Testis (tissue), 3 donors: Measurements from ENCODE around the gene DNAJB5. TPM values are rescaled to one million over a fixed set of nuclear protein-coding genes. Genes with fewer than 3 reads are reported as not detected.

Experiments
- DNase-seq: peaks from one replicate; pipeline ENCODE4 v3.0.0-alpha.2; 2019
- H3K27ac ChIP-seq, 2 donors: fragments of 200-600 bp; sonication (generic); one replicate each; pipeline ENCODE4 v1.5.1; 2019
- H3K27me3 ChIP-seq: fragments of 200-600 bp; sonication (generic); one replicate; pipeline ENCODE4 v1.5.1; 2019
- H3K36me3 ChIP-seq: fragments of 200-600 bp; sonication (generic); one replicate; pipeline ENCODE4 v1.5.1; 2017; ENCODE audit warnings: low read depth; ENCODE audit errors: missing control alignments
- H3K4me1 ChIP-seq: fragments of 200-600 bp; sonication (generic); one replicate; pipeline ENCODE4 v1.5.1; 2019
- H3K4me3 ChIP-seq, 2 donors: fragments of 200-600 bp; sonication (generic); one replicate each; pipeline ENCODE4 v1.5.1; 2017 to 2019
- H3K9me3 ChIP-seq: fragments of 200-600 bp; sonication (generic); one replicate; pipeline ENCODE4 v1.5.1; 2017
- POLR2A ChIP-seq: fragments of 450-650 bp; IDR thresholded peaks from one replicate; pipeline ENCODE4 v1.6.1; 2017; ENCODE audit warnings: antibody characterized with exemption, mild to moderate bottlenecking, moderate library complexity
- WGBS, 2 donors: methylation state at CpG; one replicate each; pipeline ENCODE4 v1.1.5; 2018; 5-methylcytosine and 5-hydroxymethylcytosine counted together
- intact Hi-C: fragments of 100-400 bp; cut with DNase I; formaldehyde crosslinking; loops from one replicate; pipeline ENCODE4 v1.15.1; 2023; ENCODE audit warnings: low total_unique reads
- polyA plus RNA-seq: library from polyadenylated mRNA; stranded (reverse); fragments of 350-450 nt; fragmentation: Illumina TruSeq; extraction: RNeasy Lipid Tissue Mini Kit (QIAGEN cat#74804); gene quantifications from one replicate; pipeline ENCODE4 v1.2.3, GENCODE V29; 2014; ENCODE audit warnings: low read depth, low replicate concordance; ENCODE audit not compliant: insufficient read depth
- total RNA-seq, 2 donors: library from RNA; depleted of rRNA; stranded (reverse); fragments of >200 nt; gene quantifications; one replicate each; pipeline ENCODE4 v1.2.3, GENCODE V29; 2016
- TF ChIP-seq, protein P1 (sequence below), 3 experiments: fragments of 450-650 bp in 2 of 3; fragments of 200-600 bp in 1 of 3; sonication (generic) in 1 of 3; IDR thresholded peaks; one replicate each; pipeline ENCODE4 v1.5.1; 2016 to 2019; ENCODE audit warnings: antibody characterized with exemption in 3 of 3, mild to moderate bottlenecking in 2 of 3, moderate library complexity in 1 of 3

Gene DNAJB5
- total and polyA plus RNA-seq, 3 donors from 2014 or later = 44.0 to 49.9 (median 47.7) TPM

DNA sequence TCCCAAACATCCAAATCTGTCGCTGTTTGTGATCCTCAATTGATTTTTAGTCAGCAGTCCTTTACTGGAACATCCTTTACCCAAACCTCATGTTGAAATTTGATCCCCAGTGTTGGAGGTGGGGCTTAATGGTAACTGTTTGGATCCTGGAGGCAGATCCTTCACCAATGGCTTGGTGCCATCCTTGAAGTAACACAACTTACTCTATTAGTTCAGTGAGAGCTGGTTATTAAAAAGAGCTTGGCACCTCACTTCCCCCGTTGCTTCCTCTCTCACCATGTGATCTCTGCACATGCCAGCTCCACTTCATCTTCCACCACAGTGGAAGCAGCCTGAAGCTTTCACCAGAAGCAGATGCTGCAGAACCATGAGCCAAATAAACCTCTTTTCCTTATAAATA, 40.3 kb downstream of the DNAJB5 start:
- H3K27me3 ChIP-seq = no peaks in the 10 kb centered on the region
- peaks cover 11% of the 10 kb centered on the region for H3K4me1 ChIP-seq
- DNase-seq = no peak
- H3K4me3 ChIP-seq = no peak overlapping the region
- TF ChIP-seq, protein P1, sequence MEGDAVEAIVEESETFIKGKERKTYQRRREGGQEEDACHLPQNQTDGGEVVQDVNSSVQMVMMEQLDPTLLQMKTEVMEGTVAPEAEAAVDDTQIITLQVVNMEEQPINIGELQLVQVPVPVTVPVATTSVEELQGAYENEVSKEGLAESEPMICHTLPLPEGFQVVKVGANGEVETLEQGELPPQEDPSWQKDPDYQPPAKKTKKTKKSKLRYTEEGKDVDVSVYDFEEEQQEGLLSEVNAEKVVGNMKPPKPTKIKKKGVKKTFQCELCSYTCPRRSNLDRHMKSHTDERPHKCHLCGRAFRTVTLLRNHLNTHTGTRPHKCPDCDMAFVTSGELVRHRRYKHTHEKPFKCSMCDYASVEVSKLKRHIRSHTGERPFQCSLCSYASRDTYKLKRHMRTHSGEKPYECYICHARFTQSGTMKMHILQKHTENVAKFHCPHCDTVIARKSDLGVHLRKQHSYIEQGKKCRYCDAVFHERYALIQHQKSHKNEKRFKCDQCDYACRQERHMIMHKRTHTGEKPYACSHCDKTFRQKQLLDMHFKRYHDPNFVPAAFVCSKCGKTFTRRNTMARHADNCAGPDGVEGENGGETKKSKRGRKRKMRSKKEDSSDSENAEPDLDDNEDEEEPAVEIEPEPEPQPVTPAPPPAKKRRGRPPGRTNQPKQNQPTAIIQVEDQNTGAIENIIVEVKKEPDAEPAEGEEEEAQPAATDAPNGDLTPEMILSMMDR (IDR thresholded peaks at IDR 0.05) = no peak
- TF ChIP-seq POLR2A = no peak
- H3K27ac ChIP-seq = no peak overlapping the region
- no peaks in the 10 kb centered on the region for H3K9me3 ChIP-seq
- intact Hi-C loops = no loop called here
- no peaks in the 10 kb centered on the region for H3K36me3 ChIP-seq
- WGBS, 2 donors = 79 to 88% methylated on average over 2 of the region's 2 CpGs

DNA sequence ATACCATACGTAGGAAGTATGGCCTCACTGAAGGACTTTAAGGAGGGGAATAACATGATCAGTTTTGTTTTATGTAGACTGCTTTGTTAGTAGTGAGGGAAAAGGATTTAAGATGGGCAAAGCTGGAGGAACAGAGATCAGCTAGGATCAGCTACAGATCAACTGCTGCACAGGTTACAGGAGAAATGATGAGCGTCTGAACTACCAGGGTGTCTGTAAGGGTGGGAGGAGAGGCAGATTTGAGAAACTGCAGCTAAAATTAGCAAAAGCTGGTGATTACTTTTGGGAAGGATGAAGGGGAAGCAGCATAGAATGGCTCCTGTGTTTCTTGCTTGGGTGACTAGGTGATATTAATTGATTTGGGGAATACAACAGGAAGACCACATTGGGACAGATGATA, 43.6 kb downstream of the DNAJB5 start:
- WGBS, 2 donors = 84 to 86% methylated on average over 2 of the region's 2 CpGs
- H3K27me3 ChIP-seq = no peaks in the 10 kb centered on the region
- intact Hi-C loops = no loop called here

DNA sequence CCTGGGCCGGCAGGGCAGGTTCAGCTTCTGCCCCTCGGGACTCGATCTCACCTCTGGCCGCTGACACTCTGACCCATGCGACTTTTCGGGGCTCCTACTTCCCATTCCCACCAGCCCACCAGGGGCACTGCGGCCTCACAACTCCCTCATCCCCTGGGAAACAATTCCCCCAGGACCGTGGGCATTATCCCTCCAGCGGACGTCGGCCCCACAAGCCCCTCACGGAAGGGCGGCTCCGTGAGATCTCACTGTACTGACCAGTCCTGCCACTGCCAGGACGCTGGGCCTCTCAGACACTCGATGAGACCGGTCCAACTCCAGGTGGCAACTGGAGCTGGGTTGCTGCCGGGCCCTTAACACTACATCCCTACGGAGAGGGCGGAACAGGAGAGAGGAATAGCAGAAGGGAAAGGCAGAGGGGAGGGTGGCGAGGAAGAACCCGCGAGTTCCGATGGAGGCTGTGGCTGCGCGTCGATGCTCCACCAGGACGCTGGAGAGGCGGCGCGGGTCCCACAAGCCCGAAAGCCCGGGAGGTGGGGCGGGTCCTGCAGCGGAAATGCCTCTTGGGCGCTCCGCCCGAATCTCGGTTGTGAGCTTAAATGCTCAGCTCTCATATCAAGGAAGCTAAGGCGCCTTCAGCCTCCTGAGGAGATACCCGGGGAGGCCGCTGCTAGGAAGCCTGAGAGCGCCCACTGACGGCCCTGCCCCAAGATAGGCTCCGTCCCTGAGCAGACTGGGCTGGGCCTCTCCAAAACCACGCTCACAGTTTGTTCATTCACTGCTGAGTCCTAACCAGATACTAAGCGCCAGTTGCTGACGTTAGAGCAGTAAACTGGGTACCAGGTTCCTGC, 46.5 kb downstream of the DNAJB5 start:
- TF ChIP-seq POLR2A = no peak
- TF ChIP-seq, protein P1 (IDR thresholded peaks at IDR 0.05) = no peak
- H3K4me1 ChIP-seq = no peaks in the 10 kb centered on the region
- DNase-seq = peak; percentile 45
- H3K4me3 ChIP-seq = peak overlapping the region; percentile 38 to 43
- H3K27me3 ChIP-seq = no peaks in the 10 kb centered on the region
- H3K9me3 ChIP-seq = no peaks in the 10 kb centered on the region
- H3K36me3 ChIP-seq = no peaks in the 10 kb centered on the region
- H3K27ac ChIP-seq = no peak overlapping the region
- 36 to 44% methylated on average over 42 to 48 of the region's 48 CpGs for WGBS, 2 donors
- intact Hi-C loops = no loop called here

More for the DNA sequence above, 43.6 kb downstream of the DNAJB5 start:
- Histone ChIP-seq H3K36me3 (no peaks in the 10 kb centered on the region), H3K4me1 (no peaks in the 10 kb centered on the region), H3K4me3 (no peak overlapping the region), H3K9me3 (no peaks in the 10 kb centered on the region), H3K27ac (no peak overlapping the region)
- no peak for DNase-seq
- TF ChIP-seq, protein P1 (IDR thresholded peaks at IDR 0.05) = no peak
- TF ChIP-seq POLR2A = no peak

DNA sequence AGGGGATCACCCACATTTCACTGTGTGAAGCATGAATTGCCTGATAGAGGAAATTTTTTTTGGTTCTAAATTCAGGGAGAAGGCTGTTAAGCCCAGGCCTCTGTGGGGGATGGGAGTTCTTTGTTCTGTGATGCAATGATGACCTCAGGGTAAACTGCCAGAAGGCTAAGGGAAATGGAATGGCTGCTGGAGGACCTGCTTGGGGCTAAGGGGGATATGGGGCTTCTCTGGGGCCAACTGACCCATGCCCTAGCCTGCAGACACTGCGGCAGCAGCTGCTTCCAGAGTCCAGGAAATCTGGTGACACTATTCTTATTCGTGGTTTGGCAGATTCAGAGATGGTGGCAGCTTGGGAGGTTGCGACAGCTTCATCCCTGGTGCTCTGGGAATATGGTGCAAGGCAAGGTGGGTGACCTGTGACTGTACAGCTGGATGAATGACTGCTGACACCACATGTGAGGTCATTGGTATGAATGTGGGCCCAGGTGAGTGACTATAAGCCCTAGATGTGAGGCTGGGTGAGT, 52.6 kb downstream of the DNAJB5 start:
- TF ChIP-seq, protein P1 (IDR thresholded peaks at IDR 0.05) = no peak
- TF ChIP-seq POLR2A = no peak
- Histone ChIP-seq H3K9me3 (no peaks in the 10 kb centered on the region), H3K27me3 (no peaks in the 10 kb centered on the region), H3K27ac (no peak overlapping the region), H3K4me3 (no peak overlapping the region), H3K4me1 (no peaks in the 10 kb centered on the region), H3K36me3 (no peaks in the 10 kb centered on the region)
- DNase-seq = no peak
- intact Hi-C loops = no loop called here
- 91 to 100% methylated on average over 3 of the region's 3 CpGs for WGBS, 2 donors
